Testis (tissue), 3 donors: ENCODE results near the gene CDK17. TPM values are rescaled to one million over a fixed set of nuclear protein-coding genes. Genes with fewer than 3 reads are reported as not detected.

ENCODE experiments used
- DNase-seq: peaks from one replicate; pipeline ENCODE4 v3.0.0-alpha.2; 2019
- H3K27ac ChIP-seq, 2 donors: fragments of 200-600 bp; sonication (generic); one replicate each; pipeline ENCODE4 v1.5.1; 2019
- H3K27me3 ChIP-seq: fragments of 200-600 bp; sonication (generic); one replicate; pipeline ENCODE4 v1.5.1; 2019
- H3K36me3 ChIP-seq: fragments of 200-600 bp; sonication (generic); one replicate; pipeline ENCODE4 v1.5.1; 2017; ENCODE audit warnings: low read depth; ENCODE audit errors: missing control alignments
- H3K4me1 ChIP-seq: fragments of 200-600 bp; sonication (generic); one replicate; pipeline ENCODE4 v1.5.1; 2019
- H3K4me3 ChIP-seq, 2 donors: fragments of 200-600 bp; sonication (generic); one replicate each; pipeline ENCODE4 v1.5.1; 2017 to 2019
- H3K9me3 ChIP-seq: fragments of 200-600 bp; sonication (generic); one replicate; pipeline ENCODE4 v1.5.1; 2017
- CTCF ChIP-seq, 3 experiments: fragments of 450-650 bp in 2 of 3; fragments of 200-600 bp in 1 of 3; sonication (generic) in 1 of 3; IDR thresholded peaks; one replicate each; pipeline ENCODE4 v1.5.1; 2016 to 2019; ENCODE audit warnings: antibody characterized with exemption in 3 of 3, mild to moderate bottlenecking in 2 of 3, moderate library complexity in 1 of 3
- POLR2A ChIP-seq: fragments of 450-650 bp; IDR thresholded peaks from one replicate; pipeline ENCODE4 v1.6.1; 2017; ENCODE audit warnings: antibody characterized with exemption, mild to moderate bottlenecking, moderate library complexity
- WGBS, 2 donors: methylation state at CpG; one replicate each; pipeline ENCODE4 v1.1.5; 2018; 5-methylcytosine and 5-hydroxymethylcytosine counted together
- intact Hi-C: fragments of 100-400 bp; cut with DNase I; formaldehyde crosslinking; loops from one replicate; pipeline ENCODE4 v1.15.1; 2023; ENCODE audit warnings: low total_unique reads
- polyA plus RNA-seq: library from polyadenylated mRNA; stranded (reverse); fragments of 350-450 nt; fragmentation: Illumina TruSeq; extraction: RNeasy Lipid Tissue Mini Kit (QIAGEN cat#74804); gene quantifications from one replicate; pipeline ENCODE4 v1.2.3, GENCODE V29; 2014; ENCODE audit warnings: low read depth, low replicate concordance; ENCODE audit not compliant: insufficient read depth
- total RNA-seq, 2 donors: library from RNA; depleted of rRNA; stranded (reverse); fragments of >200 nt; gene quantifications; one replicate each; pipeline ENCODE4 v1.2.3, GENCODE V29; 2016

CDK17 gene
- total and polyA plus RNA-seq, 3 donors from 2014 or later = 40.7 to 100.0 (median 91.5) TPM

DNA sequence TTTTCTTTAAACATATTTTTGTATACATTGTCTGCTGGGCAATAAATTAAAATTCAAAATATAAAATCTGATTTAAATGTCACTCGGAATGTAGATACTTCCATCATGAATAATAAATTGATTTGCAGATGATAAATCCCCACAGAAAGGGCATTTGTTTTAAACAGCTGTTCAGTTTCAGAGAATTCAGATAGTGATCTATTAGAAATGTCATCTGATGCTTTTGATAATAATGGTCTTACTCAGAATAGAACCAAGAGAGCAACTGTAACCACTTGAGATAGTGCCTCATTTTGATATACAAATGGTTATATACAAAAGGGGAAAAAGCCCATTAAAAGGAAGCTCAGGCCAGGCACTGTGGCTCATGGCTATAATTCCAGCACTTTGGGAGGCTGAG lies 43.4 kb downstream of the CDK17 start:
- H3K4me1 ChIP-seq = peaks cover 6% of the 10 kb centered on the region
- intact Hi-C loops = no loop called here
- TF ChIP-seq POLR2A (no peak), CTCF (IDR thresholded peaks at IDR 0.05) (no peak)
- H3K36me3 ChIP-seq = no peaks in the 10 kb centered on the region
- DNase-seq = no peak
- H3K4me3 ChIP-seq = no peak overlapping the region
- H3K27me3 ChIP-seq = no peaks in the 10 kb centered on the region
- WGBS, 2 donors = 93 to 98% methylated on average over 1 of the region's 1 CpG
- no peaks in the 10 kb centered on the region for H3K9me3 ChIP-seq
- H3K27ac ChIP-seq = no peak overlapping the region

DNA sequence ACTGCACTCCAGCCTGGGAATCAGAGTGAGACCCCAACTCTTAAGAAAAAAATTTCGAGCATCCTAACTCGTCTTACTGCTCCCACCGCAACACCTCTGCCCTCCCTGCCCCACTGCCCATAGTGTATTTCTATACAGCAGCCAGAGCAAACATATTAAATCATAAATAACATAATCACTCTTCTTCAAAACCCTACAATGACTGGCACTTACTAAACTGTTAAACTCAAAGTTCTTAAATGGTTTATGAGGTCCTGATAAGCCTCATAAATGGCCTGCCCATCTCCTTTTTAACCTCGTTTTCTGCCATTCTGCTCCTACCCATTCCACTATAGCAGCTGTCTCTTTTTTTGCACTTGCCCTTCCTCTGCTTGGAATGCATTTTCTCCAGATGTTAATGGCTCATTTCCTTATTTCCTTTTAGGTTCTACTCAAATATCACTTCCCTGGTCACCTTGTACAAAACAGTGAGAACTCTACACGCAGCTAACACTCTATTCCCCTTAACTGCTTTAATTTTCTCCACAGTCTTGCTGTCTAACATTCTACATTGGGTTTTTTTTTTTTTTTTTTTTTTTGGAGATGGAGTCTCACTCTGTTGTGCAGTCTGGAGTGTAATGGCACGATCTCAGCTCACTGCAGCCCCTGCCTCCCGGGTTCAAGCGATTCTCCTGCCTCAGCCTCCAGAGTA lies 45.2 kb downstream of the CDK17 start:
- Histone ChIP-seq H3K4me1 (peaks cover 6% of the 10 kb centered on the region), H3K27ac (no peak overlapping the region), H3K36me3 (no peaks in the 10 kb centered on the region), H3K4me3 (no peak overlapping the region), H3K9me3 (no peaks in the 10 kb centered on the region), H3K27me3 (no peaks in the 10 kb centered on the region)
- no peak for DNase-seq
- intact Hi-C loops = no loop called here
- WGBS, 2 donors = 87 to 89% methylated on average over 8 of the region's 8 CpGs
- TF ChIP-seq POLR2A (no peak), CTCF (IDR thresholded peaks at IDR 0.05) (no peak)

GRCh38 chr12:96354326-96354725 lies 45.9 kb downstream of the CDK17 start:
- no peaks in the 10 kb centered on the region for H3K36me3 ChIP-seq
- WGBS, 2 donors = 74 to 77% methylated on average over 3 of the region's 3 CpGs
- TF ChIP-seq POLR2A (no peak), CTCF (IDR thresholded peaks at IDR 0.05) (no peak)
- no peaks in the 10 kb centered on the region for H3K9me3 ChIP-seq
- H3K4me1 ChIP-seq = peaks cover 6% of the 10 kb centered on the region
- no peak overlapping the region for H3K27ac ChIP-seq
- H3K27me3 ChIP-seq = no peaks in the 10 kb centered on the region
- no peak for DNase-seq
- intact Hi-C loops = no loop called here
- no peak overlapping the region for H3K4me3 ChIP-seq

DNA sequence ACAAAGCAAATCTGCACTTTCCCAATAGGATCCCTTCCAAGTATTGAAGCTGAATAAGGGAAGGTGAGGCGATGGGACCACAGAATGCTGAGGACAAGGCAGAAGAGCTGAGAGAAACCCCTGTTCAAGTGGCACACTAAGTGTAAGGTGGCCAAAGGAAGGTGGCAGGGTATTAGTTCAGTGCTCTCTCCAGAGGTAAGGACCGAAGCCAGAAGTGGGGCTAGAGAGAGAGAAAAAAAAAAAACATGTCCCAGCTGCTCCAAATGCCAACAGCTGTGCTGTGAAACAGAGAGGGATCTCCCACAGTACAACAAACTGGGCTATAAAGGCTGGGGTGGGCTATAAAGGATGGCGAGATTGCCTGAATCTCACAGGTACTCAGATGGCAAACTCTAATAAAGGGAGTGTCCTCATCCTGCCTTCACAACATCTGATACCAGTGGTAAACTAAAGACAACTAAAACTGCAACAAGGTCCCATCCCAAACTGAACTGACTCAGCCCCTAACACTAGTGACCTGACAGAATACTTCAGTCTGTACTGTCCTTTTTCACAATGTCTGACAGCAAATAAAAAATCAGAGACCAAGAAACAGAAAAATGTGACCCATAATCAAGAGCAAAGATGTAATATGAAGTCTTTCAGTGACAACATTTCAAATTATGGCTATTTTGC lies 47.9 kb downstream of the CDK17 start:
- Histone ChIP-seq H3K4me3 (no peak overlapping the region), H3K27ac (no peak overlapping the region)

More for the DNA sequence above, 47.9 kb downstream of the CDK17 start:
- Histone ChIP-seq H3K27me3 (no peaks in the 10 kb centered on the region), H3K9me3 (no peaks in the 10 kb centered on the region), H3K36me3 (no peaks in the 10 kb centered on the region), H3K4me1 (peaks cover 6% of the 10 kb centered on the region)
- intact Hi-C loops = no loop called here
- TF ChIP-seq CTCF (IDR thresholded peaks at IDR 0.05) = no peak
- no peak for TF ChIP-seq POLR2A
- 60 to 66% methylated on average over 3 of the region's 3 CpGs for WGBS, 2 donors
- DNase-seq = no peak
